HG02852 (cell line): Measurements from ENCODE around the gene ATP2B1.

Experiments
- ATAC-seq: cut with Tn5 transposase; IDR thresholded peaks from one replicate; pipeline ENCODE4 v1.9.1; 2021; ENCODE audit warnings: mild to moderate bottlenecking, moderate library complexity; ENCODE audit not compliant: unreplicated experiment

The ATP2B1 gene

GRCh38 chr12:89662623-89663022 lies 46.0 kb downstream of the ATP2B1 start:
- no peak for ATAC-seq

- peak; percentile 29 for ATAC-seq
These were observed 46.8 kb downstream of the ATP2B1 start for GRCh38 chr12:89661706-89662330.

DNA sequence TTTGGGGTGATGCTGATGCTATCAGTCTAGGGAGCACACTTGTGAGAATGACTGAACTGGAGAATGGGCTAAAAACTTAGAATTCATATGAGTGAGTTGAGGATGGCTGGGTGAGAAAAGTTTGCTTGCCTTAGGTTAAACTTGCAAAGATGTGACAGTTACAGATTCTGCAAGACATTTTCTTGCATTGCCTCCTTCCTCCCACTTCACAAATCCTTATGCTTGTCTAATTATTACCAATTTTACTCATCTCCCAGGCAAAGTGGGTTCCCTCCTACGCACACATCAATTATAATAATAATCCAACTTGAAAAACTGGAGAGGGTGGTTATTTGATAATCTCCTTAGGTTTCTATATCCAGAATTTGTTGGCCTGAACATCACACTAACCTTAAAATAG lies 50.9 kb downstream of the ATP2B1 start:
- ATAC-seq: no peak

DNA sequence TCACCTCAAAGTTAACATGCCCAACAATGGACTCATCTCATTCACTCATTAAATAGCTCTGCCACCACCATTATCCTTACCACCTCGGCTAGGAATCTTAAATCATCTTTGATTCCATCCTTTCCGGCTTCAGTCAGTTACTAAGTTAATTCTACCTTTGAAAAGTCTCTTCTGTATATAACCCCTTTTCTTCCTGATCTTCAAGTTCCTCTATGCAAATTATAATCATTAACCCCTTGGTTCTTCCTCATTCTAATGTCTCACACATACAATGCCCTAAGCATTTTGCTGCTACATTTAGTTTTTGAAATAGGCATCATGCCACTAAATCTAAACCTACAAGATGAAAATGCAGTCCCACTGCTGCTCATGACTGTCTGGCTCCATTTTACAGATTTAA lies 51.6 kb downstream of the ATP2B1 start:
- no peak for ATAC-seq

DNA sequence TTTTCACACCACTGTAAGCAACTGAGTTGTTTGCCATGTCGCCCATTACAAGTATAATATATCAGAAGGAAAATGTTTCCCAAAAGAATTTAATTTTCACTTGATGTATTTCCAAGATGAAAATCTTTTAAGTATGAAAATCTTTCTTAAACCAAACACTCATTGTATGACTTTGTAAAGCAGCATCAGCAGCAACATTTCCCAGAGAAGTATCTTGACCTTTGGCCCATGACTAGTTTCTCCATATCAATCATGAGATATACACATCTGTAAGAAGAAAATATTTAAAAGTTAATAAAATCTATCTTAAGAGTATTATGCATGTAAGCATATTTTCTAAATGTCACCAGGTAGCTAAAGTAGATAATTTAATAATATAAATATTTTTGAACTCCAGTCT lies 52.8 kb downstream of the ATP2B1 start:
- ATAC-seq: no peak

DNA sequence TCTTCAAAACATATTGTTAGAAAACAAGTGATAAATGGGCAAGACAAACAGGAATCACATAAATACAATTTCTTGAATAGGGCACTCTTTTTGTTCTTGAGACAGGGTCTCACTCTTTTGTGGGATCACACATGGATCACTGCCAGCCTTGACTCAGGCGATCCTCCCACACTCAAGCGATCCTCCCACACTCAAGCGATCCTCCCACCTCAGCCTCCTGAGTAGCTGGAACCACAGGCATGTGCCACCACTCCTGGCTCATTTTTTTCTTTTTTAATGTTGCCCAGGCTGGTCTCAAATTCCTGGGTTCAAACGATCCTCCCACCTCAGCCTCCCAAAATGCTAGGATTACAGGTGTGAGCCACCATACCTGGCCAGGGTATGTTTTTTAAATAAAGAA lies 57.4 kb downstream of the ATP2B1 start:
- no peak for ATAC-seq

GRCh38 chr12:89650239-89650638 lies 58.4 kb downstream of the ATP2B1 start:
- no peak for ATAC-seq

DNA sequence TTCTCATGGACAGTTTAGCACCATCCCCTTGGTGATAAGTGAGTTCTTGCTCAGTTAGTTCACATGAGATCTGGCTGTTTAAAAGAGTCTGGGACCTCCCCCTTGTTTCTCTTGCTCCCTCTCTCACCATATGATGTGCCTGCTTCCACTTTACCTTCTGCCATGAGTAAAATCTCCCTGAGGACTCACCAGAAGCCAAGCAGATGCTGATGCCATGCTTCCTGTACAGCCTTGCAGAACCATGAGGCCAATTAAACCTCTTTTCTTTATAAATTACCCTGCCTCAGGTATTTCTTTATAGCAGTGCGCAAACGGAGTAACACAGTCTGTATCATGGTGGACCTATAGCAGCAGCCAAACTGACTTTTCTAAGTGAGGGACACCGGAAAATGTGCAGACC lies 58.8 kb downstream of the ATP2B1 start:
- ATAC-seq: no peak

DNA sequence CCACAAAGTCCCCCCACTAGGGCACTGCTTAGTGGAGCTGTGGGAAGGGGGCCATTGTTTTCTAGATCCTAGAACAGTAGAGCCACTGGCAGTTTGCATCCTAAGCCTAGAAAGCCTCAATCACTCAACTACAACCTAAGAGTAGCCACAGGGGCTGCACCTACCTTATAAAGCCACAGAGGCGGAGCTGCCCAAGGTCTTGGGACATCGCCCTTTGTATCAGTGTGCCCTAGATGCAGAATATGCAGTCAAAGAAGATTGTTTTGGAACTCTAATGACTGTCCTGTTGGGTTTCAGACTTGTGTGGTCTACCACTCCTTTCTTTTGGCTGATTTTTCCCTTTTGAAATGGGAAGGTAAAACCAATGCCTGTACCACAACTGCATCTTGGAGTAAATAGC lies 59.5 kb downstream of the ATP2B1 start:
- no peak for ATAC-seq

DNA sequence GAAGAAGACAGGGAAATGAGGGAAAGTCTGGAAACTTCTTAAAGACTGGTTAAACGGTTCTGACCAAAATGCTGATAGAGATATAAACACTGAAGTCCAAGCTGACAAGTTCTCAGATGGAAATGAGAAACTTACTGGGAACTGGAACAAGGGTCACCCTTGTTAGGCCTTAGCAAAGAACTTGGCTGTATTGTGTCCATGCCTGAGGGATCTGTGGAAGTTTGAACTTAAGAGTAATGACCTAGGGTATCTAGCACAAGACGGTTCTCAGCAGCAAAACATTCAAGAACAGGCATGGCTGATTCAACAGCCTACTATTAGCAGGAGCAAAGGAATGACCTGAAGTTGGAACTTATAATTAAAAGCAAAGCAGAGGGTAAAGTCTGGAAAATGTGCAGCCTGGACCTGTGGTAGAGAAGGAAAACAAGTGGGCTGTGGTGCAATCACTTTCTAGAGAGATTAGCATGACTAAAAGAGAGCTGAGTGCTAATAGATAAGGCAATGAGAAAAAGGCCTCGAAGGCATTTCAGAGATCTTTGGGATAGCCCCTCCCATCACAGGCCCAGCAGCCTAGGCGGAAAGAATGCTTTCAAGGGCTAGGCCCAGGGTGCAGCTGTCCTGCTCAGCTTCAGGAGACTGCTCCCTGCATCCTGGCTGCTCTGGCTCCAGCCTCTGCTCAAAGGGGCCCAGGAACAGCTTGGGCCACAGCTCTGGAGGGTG lies 60.3 kb downstream of the ATP2B1 start:
- ATAC-seq: no peak

DNA sequence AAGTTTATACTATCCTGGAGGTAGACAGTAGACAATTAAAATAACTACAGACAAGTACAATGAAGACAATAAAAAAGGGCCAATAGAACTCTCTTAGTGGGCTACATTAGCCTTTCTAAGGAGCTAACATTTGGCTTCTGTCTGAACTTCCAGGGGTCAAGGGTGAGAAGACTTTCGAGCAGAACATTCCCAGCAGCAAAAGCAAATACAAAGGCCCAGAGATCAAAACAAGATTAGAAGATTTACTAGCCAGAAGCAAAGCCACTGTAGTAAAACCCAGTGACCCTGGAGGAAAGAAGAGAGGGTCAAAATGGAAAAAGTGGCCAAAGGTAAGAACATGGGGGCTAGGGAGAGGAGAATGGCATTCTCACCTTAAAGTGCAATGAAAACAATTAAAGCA lies 63.2 kb downstream of the ATP2B1 start:
- no peak for ATAC-seq

GRCh38 chr12:89642959-89643358 lies 65.7 kb downstream of the ATP2B1 start:
- ATAC-seq: no peak

DNA sequence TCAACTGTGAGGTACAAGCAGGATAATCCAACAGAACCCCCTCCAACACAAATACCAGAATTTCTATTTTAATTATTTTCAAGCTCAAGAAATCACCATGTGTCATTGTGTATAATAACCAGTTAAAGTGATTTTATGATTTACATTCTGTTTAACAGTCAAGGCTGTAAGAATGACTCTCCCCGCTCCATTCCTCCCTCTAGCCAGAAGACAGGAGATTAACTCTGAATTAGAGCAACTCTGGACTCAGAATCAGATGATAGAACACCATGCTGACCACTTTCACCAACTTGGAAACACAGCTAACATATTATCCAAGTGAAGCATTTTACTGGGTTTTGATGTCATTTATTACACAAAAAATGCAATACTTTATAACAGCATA lies 71.9 kb downstream of the ATP2B1 start:
- ATAC-seq: no peak

- no peak for ATAC-seq
These were observed 72.4 kb downstream of the ATP2B1 start for GRCh38 chr12:89636052-89636775.

- ATAC-seq: no peak
These were observed 74.1 kb downstream of the ATP2B1 start for GRCh38 chr12:89634508-89634907.

DNA sequence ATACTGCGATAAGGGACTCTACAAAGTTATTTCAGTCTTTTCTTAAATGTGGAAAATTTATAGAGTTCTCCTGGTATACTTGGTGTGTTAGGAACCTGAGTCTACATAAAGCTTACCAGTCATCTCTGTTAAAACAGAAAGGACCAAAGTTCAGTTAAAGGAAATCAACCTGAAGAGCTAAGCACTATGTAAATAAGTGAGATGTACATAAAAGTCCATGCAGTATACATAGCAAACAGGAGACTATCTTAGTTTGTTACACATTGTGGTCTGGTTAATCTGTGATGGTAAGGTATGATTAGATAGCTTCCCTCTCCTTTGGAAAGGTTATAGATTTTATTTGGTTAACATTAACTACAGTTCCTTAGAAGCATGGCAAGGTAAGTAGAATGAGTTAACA lies 75.9 kb downstream of the ATP2B1 start:
- ATAC-seq: no peak

- no peak for ATAC-seq
These were observed 86.5 kb downstream of the ATP2B1 start for GRCh38 chr12:89622115-89622514.

DNA sequence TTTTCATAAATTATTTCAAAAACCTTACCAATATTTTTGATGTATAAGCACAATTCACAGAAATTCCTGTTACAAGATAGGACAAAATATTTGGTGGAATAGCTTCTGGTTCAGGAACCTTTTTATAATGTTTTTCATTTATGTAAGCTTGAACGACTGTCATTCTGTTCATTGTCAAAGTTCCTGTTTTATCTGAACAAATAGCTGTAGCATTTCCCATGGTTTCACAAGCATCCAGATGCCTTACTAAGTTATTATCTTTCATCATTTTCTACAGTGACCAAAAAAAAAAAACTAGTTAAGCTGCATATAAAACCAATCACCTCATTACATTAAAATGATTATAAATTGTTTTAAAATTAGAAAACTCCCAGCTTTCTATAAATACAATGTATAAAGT lies 87.1 kb downstream of the ATP2B1 start:
- no peak for ATAC-seq

GRCh38 chr12:89619764-89620163 lies 88.9 kb downstream of the ATP2B1 start:
- ATAC-seq: no peak

DNA sequence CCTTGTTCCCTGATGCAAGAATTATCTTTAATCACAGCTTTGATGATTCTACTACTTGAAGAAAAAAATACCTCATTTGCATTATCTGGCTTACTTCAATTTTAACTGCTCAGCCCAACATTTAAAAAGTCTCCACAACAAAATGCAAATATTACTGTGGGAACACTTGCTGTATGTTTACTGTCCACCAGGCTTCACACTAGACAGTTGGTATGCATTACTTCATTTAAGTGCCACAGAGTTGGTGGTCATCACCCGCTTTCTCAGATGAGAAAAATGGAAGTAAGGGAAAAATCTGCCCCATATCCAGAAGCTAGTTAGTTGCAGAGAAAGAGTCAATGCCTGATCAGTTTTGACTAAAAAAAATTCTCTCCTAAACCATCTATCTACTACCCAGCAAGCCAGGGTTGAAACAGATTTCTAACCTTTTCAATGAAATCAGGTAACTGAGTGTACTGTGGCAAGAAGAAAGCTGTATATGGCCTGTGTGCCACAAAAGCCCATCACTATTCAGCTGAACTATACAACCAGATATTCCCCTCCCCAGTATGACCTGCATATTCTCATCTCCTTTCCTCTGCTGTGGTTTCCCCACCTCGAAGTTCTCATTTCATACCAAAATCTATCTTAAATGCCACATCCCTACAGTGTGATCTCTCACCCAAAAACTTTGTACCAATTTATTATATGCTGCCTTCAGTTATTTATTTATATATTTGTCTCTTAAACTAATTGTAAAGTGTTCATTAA lies 90.3 kb downstream of the ATP2B1 start:
- ATAC-seq: no peak

- ATAC-seq: no peak
These were observed 98.3 kb downstream of the ATP2B1 start for GRCh38 chr12:89610366-89610765.

DNA sequence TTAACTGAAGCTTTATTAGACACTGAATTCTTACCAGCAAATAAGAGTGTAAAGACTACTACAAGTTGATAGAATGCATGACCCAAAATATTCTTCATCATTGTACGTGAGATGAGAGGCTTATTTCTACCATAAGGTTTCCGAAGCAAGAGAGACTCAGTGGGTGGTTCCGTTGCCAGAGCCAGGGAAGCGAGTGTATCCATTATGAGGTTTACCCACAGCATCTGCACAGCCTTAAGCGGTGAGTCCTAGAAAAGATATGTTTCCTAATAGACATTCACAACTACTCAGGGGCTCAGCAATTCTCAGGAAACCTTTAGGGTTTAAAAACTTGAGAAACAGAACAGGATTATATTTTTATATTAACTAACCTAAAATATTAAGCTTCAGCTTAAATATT lies 105.0 kb downstream of the ATP2B1 start:
- ATAC-seq: no peak
